HG02759 (cell line): Measurements from ENCODE around the gene KIAA0513.
A peak's percentile ranks its signal among the peaks of the same experiment; 100 is the strongest.
"Not testable (repeated sequence)": the region's sequence is repeated elsewhere in the genome, so short reads cannot be mapped to it uniquely, and the experiment has no call there.

Experiments used
- ATAC-seq: cut with Tn5 transposase; IDR thresholded peaks from one replicate; pipeline ENCODE4 v1.9.1; 2021; ENCODE audit warnings: mild to moderate bottlenecking, moderate library complexity; ENCODE audit not compliant: unreplicated experiment

The KIAA0513 gene

GRCh38 chr16:85028685-85029407, 1.3 kb downstream of the KIAA0513 start:
- ATAC-seq, result peak; percentile 34

- no peak for ATAC-seq
Measured at GRCh38 chr16:85029408-85029784, 1.8 kb downstream of the KIAA0513 start.

- ATAC-seq, result no peak
Measured at GRCh38 chr16:85029981-85030401, 2.4 kb downstream of the KIAA0513 start.

DNA sequence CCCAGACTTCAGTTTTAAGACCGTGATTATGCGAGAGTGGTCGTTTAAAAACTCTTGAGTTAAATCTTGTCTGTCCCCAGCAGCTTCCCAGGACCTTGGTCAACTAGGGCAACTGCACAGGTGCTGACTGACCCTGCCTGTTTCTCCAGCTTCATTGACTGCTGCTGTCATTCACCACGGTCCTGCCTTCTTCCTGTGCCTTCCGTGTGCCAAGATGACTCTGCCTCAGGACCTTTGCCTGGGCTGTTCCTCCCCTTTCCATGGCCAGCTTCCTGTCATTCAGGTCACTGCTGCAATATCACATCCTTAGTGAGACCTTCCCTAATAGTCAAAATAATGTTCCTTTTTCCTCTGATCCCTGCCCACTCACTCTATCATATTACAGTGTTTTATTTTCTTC, 3.9 kb downstream of the KIAA0513 start:
- ATAC-seq, result no peak

- not testable (repeated sequence) for ATAC-seq
Measured at GRCh38 chr16:85032187-85032586, 4.6 kb downstream of the KIAA0513 start.

GRCh38 chr16:85033171-85033570, 5.6 kb downstream of the KIAA0513 start:
- ATAC-seq, result no peak

DNA sequence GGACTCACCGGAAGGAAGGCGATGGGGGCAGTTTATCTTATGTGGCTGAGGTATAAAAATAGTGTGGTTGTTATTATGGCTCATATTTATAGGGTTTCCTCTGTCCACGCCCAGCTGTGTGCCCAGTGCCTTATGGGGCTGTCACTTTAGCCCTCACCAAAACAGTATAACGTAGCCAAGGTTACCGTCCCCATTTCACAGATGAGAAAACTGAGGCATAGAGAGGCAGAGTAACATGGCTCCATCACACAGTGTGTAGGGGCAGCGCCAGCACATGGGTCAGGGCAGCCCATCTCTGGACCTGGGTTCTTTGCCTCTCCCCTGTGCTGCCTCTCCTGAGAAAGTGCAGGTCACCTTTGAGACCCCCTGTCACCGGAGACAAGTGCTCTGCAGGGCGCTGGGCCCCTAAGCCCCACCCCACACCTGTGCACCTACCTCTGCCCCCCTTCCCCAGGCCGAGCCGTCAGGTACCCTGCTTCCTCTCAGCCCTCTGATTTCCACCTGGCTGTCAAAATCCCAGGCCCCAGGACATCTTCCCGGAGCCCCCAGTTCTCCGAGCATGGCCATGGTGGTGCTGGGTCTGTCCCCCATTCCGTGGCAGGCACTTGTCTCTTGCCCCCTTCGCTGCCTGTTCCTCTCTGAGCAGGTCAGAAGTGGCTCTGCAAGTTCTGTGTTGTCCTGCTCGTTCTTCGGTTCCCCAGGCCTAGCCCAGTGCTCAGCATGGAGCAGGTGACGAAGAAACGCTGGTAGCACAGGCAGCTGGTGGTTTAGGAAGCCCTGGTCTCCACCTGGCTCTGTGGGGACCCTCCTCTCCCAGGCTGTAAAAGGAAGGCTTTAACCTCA, 7.2 kb downstream of the KIAA0513 start:
- ATAC-seq, result no peak

GRCh38 chr16:85036236-85037049, 8.8 kb downstream of the KIAA0513 start:
- no peak for ATAC-seq

- ATAC-seq, result no peak
Measured at GRCh38 chr16:85037050-85037410, 9.4 kb downstream of the KIAA0513 start.

DNA sequence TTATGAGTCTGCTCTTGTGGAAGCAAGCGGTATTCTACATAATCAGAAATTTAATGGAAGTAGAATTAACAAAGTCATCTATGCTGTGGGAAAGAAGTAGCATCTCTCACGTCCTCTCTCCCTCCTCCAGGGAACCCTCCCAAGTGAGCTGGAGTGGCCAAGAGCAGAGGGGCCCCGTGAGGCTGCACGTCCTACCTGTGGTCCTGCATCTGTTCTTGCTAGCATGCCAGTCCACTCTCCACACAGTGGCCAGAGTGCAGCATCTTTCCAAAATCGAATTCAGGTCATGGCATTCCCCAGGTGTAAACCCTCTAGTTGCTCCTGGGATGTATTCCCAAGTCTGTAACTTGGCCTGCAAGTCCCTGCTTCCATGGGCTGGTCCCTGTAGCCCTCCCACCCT, 10.1 kb downstream of the KIAA0513 start:
- ATAC-seq, result no peak

GRCh38 chr16:85040685-85041084, 13.1 kb downstream of the KIAA0513 start:
- no peak for ATAC-seq

DNA sequence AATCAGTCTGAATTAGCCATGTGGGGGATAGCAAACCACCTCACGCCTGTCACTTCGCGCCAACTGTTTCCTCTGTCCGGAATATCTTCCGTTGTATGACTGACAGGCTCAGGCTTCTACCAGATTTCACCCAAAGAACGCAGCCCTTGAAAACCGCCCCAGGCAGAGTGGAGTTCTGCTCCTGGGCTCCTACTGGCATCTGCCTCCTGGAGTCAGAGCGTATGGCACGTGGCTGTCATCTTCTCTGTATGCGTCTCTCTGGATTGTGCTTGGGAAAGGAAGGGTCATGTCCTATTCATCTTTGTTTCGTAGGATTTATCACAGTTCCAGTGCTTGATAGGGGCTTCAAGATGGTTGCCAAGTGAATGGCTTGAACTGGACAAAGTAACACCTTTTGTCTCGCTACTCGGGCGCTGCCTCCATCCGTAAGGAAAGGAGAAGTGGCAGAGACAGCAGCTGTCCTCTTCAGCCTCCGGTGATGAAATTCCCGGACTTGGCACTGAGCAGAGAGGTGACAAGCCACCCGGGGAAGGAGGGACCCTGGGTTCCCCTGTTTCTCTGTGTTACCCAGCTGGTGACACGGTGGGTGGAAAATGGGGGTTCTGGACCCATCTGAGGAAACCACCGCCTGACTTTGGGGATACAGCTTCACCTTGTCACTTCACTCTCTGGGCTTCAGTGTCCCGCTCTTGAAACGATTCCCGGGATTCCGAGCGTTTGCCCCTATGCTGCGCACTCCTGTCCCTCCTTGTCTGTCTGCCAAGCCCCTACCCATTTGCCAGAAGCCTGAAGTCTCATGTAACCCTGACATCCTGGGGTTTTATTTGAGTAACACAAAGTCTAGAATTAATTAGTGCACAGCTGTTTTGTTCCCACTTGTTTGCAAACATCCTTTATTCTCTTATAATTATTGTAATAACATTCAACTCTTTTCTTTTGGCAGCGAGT, 13.9 kb downstream of the KIAA0513 start:
- ATAC-seq, result no peak

DNA sequence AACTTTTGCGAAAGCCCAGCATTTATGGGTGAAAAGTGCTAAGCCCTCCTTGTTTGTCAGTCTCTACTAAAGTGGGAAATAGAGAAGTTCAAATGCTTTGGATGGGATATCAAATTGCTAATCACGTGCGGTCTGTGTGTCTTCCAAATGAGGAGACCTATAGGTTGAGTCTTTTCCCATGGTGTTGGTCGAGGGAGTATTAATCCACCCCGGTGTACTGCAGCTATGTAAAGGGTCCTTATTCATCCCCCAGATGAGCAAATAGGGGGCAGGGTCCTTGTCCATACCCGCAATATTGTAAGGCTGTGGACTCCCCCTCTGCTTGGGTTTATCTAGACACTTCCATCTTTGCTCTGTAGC, 14.6 kb downstream of the KIAA0513 start:
- no peak for ATAC-seq

- ATAC-seq, result no peak
Measured at GRCh38 chr16:85042606-85043005, 15.0 kb downstream of the KIAA0513 start.

DNA sequence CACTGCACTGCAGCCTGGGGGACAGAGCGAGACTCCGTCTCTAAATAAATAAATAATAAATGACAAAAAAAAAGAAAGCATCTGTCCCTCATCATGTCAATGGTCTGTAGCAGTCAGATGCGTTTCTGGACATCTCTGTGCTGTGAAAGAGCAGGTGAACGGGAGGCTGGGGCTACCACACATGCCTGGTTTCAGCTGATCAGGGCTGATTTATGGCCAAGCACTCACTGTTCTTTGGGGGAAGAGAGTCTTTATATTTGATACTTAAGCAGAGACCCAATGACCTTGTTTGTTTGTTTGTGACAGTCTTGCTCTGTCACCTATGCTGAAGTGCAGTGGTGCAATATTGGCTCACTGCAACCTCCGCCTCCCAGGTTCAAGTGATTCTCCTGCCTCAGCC, 17.5 kb downstream of the KIAA0513 start:
- ATAC-seq, result no peak

DNA sequence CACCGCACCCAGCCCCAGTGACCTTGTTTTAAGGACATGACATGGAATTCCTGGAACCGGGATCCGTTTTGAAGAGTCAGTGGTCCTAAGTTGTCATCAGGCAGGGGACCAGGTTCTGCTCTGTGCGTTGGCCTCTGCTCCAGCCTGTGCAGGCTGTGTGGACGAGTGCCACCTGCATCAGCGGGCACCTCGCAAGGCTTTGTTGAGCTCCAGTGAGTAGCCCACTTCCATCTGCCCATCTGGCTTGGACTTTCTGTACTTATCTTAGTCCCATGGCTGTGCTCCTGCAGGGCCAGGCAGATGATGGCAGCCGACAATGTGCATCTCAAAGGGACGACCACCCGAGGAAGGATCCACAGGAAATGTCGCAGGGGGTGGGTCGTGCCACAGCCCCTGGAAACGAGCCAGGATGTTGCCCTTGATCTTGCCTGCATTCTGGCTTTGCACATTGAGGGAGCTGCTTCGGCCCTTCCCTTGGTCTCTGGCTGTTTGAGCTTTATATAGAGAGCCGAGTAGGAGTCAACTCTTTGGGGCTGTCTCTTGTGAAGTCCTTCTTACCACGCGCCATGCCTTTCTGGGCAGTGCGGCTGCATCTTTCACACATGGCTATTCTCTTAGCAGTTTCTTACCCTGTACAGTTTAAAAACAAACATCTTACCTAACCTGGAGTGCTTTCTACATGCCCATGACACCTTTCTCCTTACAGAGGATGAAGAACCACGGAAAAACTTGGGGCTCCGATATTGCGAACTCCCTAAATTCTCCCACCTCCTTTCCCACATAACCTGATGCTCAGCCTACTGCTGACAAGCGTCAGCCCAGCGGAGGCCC, 18.3 kb downstream of the KIAA0513 start:
- no peak for ATAC-seq

DNA sequence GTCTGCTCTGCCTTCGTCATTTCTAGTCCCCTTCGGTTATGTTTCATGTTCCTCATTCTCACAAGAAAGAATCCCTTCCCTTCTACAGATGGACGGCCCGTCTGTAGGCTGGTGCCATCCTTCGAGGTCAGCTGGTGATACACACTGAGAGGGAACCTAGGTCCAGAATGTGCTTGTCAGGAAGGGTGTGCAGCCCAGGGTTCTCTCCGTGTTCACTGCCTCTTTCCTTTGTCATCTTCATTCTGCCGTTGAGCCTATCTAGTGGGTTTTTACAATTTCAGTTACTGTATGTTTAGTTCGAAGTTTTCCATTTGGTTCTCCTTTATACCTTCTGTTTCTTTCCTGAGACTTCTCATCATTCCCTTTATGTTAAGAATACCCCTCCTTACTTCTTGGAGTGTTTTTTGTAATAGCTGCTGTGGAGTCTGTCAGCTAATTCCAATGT, 18.9 kb downstream of the KIAA0513 start:
- no peak for ATAC-seq

DNA sequence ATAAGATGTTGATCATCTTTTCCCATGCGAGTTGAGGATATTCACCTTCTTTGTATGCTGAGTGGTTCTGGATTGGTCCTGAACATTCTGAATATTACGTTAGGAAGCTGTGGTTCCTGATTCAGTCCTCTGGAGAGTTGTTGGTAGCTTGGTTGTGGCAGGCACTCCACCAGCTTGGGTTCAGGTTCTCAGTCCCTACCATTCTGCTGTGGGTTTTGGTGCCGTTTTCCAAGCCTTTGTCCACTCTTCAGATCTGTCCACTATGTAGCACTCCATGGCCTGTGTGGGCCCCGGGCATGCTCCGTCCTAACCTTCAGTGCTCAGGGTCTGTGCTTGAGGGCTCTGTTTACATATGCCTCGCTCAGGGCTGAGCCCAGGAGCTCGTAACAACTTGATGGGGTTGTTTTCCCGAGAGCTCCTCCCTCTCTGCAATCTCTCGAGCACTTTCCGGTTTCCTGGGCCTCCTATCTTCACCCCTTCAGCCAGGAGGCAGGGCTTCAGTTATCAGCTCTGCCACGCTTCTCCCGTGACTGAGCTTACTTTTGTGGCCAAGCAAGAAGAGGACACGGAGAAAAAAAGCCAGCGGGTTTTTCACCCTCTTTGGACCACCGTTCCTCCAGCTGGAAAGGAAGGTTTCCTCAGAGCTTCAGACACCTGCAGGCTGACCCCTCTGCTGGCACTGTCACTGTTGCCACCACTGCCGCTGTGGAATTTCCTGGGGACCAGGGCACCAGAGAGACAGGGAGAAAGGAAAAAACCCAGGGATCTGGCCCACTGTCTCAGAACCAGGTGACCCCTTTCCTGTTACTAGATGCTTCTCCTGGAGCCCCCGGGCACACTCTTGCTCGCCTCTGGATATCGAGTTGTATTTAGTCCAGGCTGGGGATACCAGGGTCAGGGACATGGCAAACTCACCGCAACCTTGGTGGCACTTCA, 19.6 kb downstream of the KIAA0513 start:
- no peak for ATAC-seq
